GM18909 (cell line): Measurements from ENCODE around the gene NTM.
"Not testable (repeated sequence)": the region's sequence is repeated elsewhere in the genome, so short reads cannot be mapped to it uniquely, and the experiment has no call there.

Experiments
- ATAC-seq: cut with Tn5 transposase; IDR thresholded peaks from one replicate; pipeline ENCODE4 v1.9.1; 2021; ENCODE audit warnings: mild to moderate bottlenecking; ENCODE audit not compliant: unreplicated experiment, poor library complexity

Gene NTM

GRCh38 chr11:131370090-131370751 is at the start of gene NTM:
TSS of gene NTM (plus strand) at chr11:131370615.
- ATAC-seq, result no peak

GRCh38 chr11:131324921-131325570 is 45.4 kb upstream of the NTM start:
- no peak for ATAC-seq

GRCh38 chr11:131326829-131327228 is 43.6 kb upstream of the NTM start:
- no peak for ATAC-seq

GRCh38 chr11:131327421-131327820 is 43.0 kb upstream of the NTM start:
- no peak for ATAC-seq

- no peak for ATAC-seq
These were observed 41.6 kb upstream of the NTM start for GRCh38 chr11:131328843-131329242.

GRCh38 chr11:131331010-131331409 is 39.4 kb upstream of the NTM start:
- ATAC-seq, result no peak

GRCh38 chr11:131331546-131331945 is 38.9 kb upstream of the NTM start:
- ATAC-seq, result no peak

GRCh38 chr11:131334601-131335000 is 35.8 kb upstream of the NTM start:
- ATAC-seq, result no peak

- ATAC-seq, result not testable (repeated sequence)
These were observed 28.5 kb upstream of the NTM start for GRCh38 chr11:131341900-131342299.

- ATAC-seq, result not testable (repeated sequence)
These were observed 28.0 kb upstream of the NTM start for GRCh38 chr11:131342442-131342841.

- no peak for ATAC-seq
These were observed 25.0 kb upstream of the NTM start for GRCh38 chr11:131345406-131345805.

GRCh38 chr11:131349368-131350086 is 20.9 kb upstream of the NTM start:
- no peak for ATAC-seq

- ATAC-seq, result no peak
These were observed 19.5 kb upstream of the NTM start for GRCh38 chr11:131350872-131351271.

GRCh38 chr11:131351848-131352247 is 18.6 kb upstream of the NTM start:
- ATAC-seq, result no peak

- ATAC-seq, result no peak
These were observed 16.6 kb upstream of the NTM start for GRCh38 chr11:131353766-131354165.

GRCh38 chr11:131354251-131354701 is 16.1 kb upstream of the NTM start:
- ATAC-seq, result no peak

GRCh38 chr11:131356206-131356605 is 14.2 kb upstream of the NTM start:
- no peak for ATAC-seq

GRCh38 chr11:131365329-131365930 is 5.0 kb upstream of the NTM start:
- ATAC-seq, result no peak

GRCh38 chr11:131370901-131371790 is 731 bp downstream of the NTM start:
- ATAC-seq, result no peak

- no peak for ATAC-seq
These were observed 1.3 kb downstream of the NTM start for GRCh38 chr11:131371791-131372104.
